ENCODE data around the gene ZNF385D. TPM values are rescaled to one million over a fixed set of nuclear protein-coding genes. Genes with fewer than 3 reads are reported as not detected.

Gene ZNF385D, protein sequence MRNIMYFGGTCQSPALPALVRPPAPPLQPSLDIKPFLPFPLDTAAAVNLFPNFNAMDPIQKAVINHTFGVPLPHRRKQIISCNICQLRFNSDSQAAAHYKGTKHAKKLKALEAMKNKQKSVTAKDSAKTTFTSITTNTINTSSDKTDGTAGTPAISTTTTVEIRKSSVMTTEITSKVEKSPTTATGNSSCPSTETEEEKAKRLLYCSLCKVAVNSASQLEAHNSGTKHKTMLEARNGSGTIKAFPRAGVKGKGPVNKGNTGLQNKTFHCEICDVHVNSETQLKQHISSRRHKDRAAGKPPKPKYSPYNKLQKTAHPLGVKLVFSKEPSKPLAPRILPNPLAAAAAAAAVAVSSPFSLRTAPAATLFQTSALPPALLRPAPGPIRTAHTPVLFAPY
- 10 to 100 TPM; 11.8 to 18.0 (median 14.3) TPM for polyA plus RNA-seq (ENCODE audit: insufficient read length in 4 of 4)

GRCh38 chr3:21750831-21751391 lies at the start of gene ZNF385D:
TSS of gene ZNF385D (minus strand) at chr3:21751210. CDS start at chr3:21750916, 294 bp downstream.
- peak in 2 of 4 donors; percentile 46 to 60 for DNase-seq (ENCODE audit: low read depth in 4 of 4, low spot score in 3 of 4)

- DNase-seq (ENCODE audit: low read depth in 4 of 4, low spot score in 3 of 4): no peak
Observed at GRCh38 chr3:21798356-21799088, 47.5 kb upstream of the ZNF385D start.

GRCh38 chr3:21795921-21796320 lies 44.9 kb upstream of the ZNF385D start:
- no peak for DNase-seq (ENCODE audit: low read depth in 4 of 4, low spot score in 3 of 4)

DNA sequence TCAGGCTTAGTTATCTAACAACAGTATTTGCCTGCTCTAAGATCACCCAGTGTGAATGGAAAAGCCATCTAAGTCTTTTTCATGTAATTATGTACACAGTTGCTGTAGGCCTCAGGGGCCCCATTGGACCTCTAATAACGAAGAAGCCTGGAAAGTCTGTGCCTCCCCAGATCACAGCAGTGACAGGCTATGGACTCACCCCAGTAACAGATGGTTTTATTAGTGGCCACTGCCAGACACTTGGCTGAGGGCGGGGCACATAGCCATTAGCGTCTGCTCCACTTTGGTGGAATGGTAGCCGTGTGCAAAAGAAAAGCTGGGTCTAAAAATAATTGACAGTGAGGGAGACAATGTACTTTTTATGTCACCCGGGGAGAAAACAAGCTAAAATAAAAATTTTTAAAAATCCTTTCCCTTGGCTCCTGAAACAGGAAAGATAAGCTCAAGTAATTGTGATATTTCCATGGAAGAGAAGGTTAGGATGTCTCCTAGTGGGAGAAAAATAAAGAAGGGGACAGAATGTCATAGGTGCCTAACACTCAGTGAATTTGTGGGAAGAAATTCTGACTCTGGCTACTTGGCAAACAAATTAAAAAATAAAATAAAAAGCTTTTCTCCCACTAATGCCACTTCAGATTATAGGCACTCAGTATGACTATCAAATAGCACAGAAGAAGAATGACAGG lies 44.3 kb upstream of the ZNF385D start:
- DNase-seq (ENCODE audit: low read depth in 4 of 4, low spot score in 3 of 4): no peak

DNA sequence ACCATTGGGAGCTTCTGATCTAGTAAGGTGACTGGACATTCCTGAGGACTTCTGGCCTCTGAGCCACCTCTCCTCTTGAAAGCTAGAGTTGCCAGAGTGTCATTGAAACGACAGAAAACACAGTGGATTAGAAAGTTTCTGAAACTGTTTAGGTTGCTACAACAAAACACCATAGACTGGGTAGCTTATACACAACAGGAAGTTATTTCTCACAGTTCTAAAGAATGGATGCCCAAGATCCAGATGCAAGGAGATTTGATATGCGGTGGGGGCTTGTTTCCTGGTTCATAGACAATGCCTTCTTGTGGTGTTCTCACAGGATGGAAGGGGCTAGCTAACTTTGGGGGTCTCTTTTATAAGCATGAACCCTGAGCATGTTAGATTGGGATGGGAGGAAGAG lies 43.3 kb upstream of the ZNF385D start:
- DNase-seq (ENCODE audit: low read depth in 4 of 4, low spot score in 3 of 4): no peak

- DNase-seq (ENCODE audit: low read depth in 4 of 4, low spot score in 3 of 4): no peak
Observed at GRCh38 chr3:21792176-21792575, 41.2 kb upstream of the ZNF385D start.

GRCh38 chr3:21791356-21791755 lies 40.3 kb upstream of the ZNF385D start:
- DNase-seq (ENCODE audit: low read depth in 4 of 4, low spot score in 3 of 4): no peak

- DNase-seq (ENCODE audit: low read depth in 4 of 4, low spot score in 3 of 4): no peak
Observed at GRCh38 chr3:21790466-21790865, 39.5 kb upstream of the ZNF385D start.

DNA sequence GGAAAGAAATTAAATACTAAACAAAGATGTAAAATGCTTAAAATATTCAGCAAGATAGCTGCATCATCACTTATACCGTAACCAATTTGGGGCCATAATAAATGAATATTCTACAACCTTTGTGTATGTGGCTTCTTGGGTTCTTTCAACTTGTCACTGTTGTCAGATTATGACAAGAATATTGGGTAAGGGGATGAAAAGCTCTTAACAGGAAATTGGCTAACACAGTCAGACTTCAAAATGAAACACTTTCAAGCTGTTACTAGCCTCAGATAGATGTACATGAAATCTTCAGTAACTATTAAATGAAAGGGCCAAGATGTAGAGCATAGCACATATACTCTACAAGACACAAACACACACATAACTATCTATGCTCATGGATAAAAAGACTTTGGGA lies 38.7 kb upstream of the ZNF385D start:
- no peak for DNase-seq (ENCODE audit: low read depth in 4 of 4, low spot score in 3 of 4)

DNA sequence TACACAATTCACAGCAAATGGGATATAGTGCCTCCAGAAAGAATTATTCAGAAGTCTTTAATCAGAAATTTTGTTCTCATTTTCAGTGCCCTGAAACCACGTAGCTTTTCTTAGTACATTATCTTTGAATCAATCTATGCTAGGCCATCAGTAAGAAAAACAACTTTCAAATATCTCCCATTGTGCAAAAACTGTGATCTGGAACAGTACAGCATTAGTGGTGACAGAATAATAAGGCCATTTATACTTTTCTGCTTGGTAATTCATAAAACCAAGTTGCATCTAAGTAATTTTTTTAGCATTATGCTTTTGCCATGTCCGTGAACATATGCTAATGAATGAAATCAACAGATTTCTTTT lies 35.4 kb upstream of the ZNF385D start:
- DNase-seq (ENCODE audit: low read depth in 4 of 4, low spot score in 3 of 4): no peak

GRCh38 chr3:21785765-21786437 lies 34.9 kb upstream of the ZNF385D start:
- no peak for DNase-seq (ENCODE audit: low read depth in 4 of 4, low spot score in 3 of 4)

DNA sequence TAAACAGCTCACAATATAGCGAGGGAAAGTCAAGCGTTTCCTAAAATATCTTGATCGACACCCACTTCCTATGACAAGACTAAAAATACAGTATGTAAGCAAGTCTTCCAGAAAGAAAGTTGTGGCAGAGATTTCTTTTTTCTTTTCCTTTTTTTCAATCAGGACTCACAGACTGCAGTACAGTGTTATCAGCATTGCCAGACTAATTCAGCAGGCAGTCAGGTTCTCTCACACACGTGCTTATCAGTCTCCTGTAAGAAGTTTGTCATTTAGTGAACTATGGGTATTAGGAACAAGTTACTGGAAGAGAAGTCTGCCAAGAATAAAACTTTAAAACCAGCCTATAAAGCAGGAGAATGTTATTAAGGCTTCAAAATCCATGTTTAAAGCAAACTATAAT lies 32.8 kb upstream of the ZNF385D start:
- no peak for DNase-seq (ENCODE audit: low read depth in 4 of 4, low spot score in 3 of 4)

GRCh38 chr3:21781355-21781754 lies 30.3 kb upstream of the ZNF385D start:
- DNase-seq (ENCODE audit: low read depth in 4 of 4, low spot score in 3 of 4): no peak

DNA sequence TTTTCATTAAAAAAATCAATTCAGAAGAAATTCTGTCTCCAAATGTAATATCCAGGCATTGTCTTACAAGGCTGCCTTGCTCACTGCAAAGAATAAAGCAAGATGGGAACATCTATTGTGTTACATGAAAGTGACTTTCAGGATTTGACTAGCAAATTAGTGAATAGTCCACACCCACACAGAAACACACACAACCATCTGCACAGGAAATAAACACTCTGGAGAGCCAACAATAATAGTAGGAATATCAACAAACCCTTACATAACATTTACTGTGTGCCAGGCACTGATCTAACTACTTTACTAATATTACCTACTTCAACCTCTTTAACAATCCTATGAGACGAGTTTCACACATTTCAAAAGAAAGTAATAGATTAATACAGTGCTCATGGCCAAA lies 28.9 kb upstream of the ZNF385D start:
- DNase-seq (ENCODE audit: low read depth in 4 of 4, low spot score in 3 of 4): no peak

- DNase-seq (ENCODE audit: low read depth in 4 of 4, low spot score in 3 of 4): no peak
Observed at GRCh38 chr3:21778715-21779114, 27.7 kb upstream of the ZNF385D start.

GRCh38 chr3:21777821-21778220 lies 26.8 kb upstream of the ZNF385D start:
- peak in 1 of 4 donors; percentile 5 for DNase-seq (ENCODE audit: low read depth in 4 of 4, low spot score in 3 of 4)

GRCh38 chr3:21766002-21766401 lies 15.0 kb upstream of the ZNF385D start:
- no peak for DNase-seq (ENCODE audit: low read depth in 4 of 4, low spot score in 3 of 4)

DNA sequence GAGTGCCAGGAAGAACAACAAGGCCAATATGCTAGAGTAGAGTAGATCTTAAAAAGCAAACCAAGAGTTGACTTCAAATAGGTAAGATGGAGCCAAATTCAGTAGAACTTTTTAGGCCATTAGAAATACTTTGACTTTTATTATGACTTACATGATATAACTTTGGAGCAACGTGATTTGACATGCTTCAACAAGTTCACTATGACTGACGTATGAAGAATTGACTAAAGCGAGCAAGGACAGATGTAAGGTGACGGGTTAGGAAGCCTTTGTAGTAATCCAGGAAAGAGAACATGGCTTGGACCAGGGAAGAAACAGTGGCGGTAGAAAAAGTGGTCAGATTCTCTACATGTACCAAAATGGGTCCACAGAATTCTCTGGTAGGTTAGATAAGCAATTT lies 4.9 kb upstream of the ZNF385D start:
- DNase-seq (ENCODE audit: low read depth in 4 of 4, low spot score in 3 of 4): no peak

- DNase-seq (ENCODE audit: low read depth in 4 of 4, low spot score in 3 of 4): no peak
Observed at GRCh38 chr3:21754839-21755238, 3.8 kb upstream of the ZNF385D start.

GRCh38 chr3:21752749-21753347 lies 1.8 kb upstream of the ZNF385D start:
- no peak for DNase-seq (ENCODE audit: low read depth in 4 of 4, low spot score in 3 of 4)

Data from left renal pelvis (tissue), 4 donors.